Limb (tissue), 2 donors: ENCODE results near the gene TIPRL.

Experiments
- DNase-seq, 2 donors: peaks; one replicate each; pipeline ENCODE4 v3.0.0-alpha.2; 2016; ENCODE audit errors: extremely low spot score in 2 of 2

Gene TIPRL

GRCh38 chr1:168213349-168213748 lies 34.6 kb downstream of the TIPRL start:
- no peak for DNase-seq

DNA sequence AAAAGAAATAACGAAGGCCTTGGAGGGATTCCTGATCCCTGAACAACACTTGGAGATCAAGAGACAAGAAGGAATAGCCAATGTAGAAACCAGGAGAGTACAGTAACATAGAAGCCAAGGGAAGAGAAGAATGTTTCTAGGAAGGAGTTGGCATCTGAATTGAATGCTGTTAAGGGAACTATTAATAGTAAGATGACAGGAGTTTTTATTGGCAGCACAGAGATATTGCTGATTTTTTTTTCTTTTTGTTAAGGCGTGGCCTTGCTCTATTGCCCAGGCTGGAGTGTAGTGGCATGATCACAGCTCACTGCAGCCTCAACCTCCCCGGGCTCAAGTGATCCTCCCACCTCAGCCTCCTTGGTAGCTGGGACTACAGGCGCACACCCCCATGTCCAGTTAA lies 37.4 kb downstream of the TIPRL start:
- DNase-seq: no peak

DNA sequence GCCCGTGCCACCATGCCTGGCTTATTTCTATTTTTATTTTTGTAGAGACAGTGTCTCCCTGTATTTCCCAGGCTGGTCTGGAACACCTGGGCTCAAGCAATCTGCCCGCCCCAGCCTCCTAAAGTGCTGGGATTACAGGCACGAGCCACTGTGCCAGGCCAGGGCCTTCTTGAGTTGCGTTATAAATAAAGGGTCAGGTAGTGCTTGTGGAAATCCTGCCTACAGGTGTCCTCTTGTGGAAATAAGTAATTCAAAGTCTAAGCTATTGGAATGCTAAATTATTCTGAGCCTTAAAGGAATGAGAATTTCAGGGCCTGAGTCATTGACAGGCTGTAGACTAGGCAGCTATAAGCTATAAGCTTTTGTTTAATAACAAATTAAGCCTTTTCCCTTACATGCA lies 38.9 kb downstream of the TIPRL start:
- DNase-seq: no peak

GRCh38 chr1:168218658-168219057 lies 39.9 kb downstream of the TIPRL start:
- DNase-seq: no peak

DNA sequence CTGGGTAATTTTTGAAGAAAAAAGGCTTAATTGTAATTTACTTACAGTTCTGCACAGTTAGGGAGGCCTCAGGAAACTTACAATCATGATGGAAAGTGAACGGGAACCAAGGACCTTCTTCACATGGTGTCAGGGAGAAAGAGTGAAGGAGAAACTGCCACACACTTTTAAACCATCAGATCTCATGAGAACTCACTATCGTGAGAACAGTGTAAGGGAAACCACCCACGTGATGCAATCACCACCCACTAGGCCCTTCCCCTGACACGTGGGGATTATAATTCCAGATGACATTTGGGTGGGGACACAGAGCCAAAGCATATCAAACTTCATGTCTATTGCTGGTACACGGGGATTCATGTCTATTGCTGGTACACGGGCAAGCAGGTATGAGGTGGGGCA lies 41.7 kb downstream of the TIPRL start:
- no peak for DNase-seq

DNA sequence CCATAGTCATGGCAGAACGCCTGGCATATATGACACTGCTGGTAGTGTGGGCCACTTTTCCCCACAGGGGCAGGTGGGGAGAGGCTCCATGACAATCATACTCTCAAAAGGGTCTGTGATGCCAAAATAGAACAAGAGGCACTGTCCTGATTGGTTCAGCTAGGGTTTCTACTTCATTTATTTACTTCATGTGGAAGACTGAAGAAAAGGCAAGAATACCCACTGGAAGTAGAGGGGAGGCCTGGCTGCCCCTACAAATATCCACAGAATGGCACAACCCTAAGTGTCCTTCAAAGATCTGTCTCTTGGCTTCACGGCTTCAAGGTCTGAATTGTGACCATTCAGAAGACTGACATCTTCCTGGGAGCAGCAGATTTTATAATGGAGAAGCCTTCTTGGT lies 42.5 kb downstream of the TIPRL start:
- no peak for DNase-seq

DNA sequence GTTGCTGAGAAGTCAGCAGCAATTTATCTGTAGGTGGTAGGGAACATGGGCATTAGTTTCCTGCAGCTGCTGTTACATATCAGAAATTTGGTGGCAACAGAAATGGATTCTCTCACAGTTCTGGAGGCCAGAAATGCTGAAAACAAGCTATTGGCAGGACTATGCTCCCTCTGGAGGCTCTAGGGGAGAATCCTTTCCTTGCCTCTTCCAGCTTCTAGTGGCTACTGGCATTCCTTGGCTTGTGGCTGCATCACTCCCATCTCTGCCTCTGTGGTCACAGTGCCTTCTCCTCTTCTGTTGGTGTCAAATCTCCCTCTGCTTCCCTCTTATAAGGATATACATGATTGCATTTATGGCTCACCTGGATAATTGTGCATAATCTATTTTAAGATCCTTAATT lies 44.5 kb downstream of the TIPRL start:
- no peak for DNase-seq

GRCh38 chr1:168223681-168224540 lies 45.1 kb downstream of the TIPRL start:
- no peak for DNase-seq

DNA sequence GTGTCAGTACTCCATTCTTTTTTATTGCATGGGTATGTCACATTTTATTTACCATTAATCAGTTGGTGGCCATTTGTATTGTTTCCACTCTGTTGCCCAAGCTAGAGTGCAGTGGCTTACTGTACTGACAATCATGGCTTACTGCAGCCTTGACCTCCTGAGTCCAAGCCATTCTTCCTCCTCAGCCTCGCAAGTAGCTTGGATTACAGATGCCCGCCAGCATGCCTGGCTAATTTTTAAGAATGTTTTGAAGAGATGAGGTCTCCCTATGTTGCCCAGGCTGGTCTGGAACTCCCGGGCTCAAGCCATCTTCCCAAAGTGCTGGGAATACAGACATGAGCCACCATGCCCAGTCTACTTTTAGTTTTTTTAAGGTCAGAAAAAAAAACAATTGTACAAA lies 46.2 kb downstream of the TIPRL start:
- no peak for DNase-seq

DNA sequence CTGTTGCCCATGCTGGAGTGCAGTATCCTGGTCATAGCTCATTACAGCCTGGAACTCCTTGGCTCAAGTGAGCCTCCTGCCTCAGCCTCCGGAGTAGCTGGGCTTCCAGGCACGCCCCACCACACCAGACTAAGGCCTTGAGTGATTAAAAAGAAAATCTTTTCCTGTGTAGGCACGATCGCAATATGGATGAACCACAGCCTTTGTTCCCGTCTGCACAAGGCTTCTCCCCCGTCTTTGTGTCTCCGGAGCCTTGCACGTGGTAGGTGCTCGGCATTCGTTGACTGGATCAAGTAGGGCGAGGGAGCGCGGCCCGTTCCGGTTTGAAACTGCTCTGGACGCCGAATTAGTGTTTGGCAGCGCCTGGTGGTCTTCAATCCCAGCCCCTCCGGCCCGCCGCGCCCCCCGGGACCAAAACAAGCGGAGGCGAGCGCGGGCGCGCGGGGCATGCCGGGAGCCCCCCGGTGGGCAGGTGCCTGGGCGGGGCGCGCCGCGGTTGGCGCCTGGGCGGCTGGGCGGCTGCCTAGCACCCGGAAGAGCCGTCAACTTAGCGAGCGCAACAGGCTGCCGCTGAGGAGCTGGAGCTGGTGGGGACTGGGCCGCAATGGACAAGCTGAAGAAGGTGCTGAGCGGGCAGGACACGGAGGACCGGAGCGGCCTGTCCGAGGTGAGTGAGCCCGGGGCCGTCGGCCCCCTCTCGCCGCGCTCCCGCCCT lies 46.9 kb downstream of the TIPRL start, which contains the start of gene SFT2D2:
TSS of gene SFT2D2 (plus strand) at position 529 of the 715 bp plus-strand sequence. CDS start at position 605, 76 bp downstream.
- peak; percentile 78 to 90 for DNase-seq

GRCh38 chr1:168227620-168228019 lies 48.9 kb downstream of the TIPRL start:
- no peak for DNase-seq

DNA sequence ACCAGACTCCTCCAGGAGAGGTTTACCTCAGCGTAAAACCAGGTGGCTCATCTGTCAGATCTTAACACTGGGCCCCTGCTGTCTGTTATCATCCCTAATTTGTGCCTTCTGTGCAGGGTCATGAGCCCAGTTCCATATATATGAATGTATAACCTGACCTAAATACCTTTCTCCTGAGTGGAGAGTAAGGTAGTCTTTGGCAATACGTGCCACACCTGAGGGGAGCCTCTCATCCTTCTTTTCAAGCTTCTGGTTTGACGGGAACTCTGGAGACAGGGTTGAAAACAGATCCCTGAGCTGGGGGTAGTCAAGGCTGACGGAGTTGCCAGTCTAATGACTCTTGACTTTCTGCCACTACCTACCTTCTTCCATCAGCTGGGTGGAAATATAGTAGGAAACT lies 51.1 kb downstream of the TIPRL start:
- no peak for DNase-seq

- DNase-seq: no peak
Observed at GRCh38 chr1:168230709-168231108, 51.9 kb downstream of the TIPRL start.

- no peak for DNase-seq
Observed at GRCh38 chr1:168234846-168235547, 56.2 kb downstream of the TIPRL start.

GRCh38 chr1:168235548-168235885 lies 56.8 kb downstream of the TIPRL start:
- DNase-seq: no peak

GRCh38 chr1:168235937-168236336 lies 57.2 kb downstream of the TIPRL start:
- DNase-seq: no peak

DNA sequence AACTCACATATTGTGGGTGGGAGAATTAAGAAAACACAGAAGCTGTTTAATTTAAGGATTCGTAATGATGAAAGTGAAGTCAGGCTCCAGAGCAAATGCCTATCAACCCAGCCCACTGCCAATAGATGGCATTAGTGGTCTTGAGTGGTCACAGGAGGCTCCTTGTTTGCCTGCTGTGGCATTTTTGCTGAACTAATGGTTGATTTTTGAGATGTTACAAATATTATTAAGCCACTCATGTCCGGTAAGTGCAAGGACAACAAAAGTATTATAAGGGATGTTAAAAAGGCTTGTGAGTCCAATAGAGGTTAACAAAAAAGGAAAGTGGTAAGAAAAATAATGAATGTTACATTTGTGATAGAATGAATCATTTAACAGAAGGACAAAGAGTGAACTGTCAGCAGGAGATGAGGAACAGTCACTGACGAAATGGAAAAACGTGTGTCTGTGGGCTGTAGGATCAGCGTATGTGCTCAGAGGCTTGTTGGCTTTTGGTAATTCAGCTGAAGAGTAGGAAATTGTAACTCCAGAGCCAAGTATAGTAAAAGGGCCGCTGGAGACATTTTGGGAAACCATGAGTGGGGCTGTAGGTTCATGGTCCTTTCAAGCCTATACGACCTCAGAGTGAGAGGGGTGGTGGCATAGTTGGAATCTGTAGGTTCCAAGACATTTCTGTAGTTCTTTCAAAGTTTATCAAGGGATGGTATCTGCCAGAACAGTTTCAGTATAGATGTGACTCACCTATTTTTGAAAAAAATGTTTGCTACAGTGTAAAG lies 58.3 kb downstream of the TIPRL start:
- DNase-seq: no peak

GRCh38 chr1:168243198-168243597 lies 64.4 kb downstream of the TIPRL start:
- DNase-seq: no peak

GRCh38 chr1:168243636-168244212 lies 65.0 kb downstream of the TIPRL start:
- DNase-seq: no peak

- DNase-seq: no peak
Observed at GRCh38 chr1:168245042-168245441, 66.3 kb downstream of the TIPRL start.

GRCh38 chr1:168246506-168246905 lies 67.7 kb downstream of the TIPRL start:
- no peak for DNase-seq
